Heart left ventricle (tissue), 16 donors: Measurements from ENCODE around the gene CACNG7. TPM values are rescaled to one million over a fixed set of nuclear protein-coding genes. Genes with fewer than 3 reads are reported as not detected.
A peak's percentile ranks its signal among the peaks of the same experiment; 100 is the strongest.

Experiments
- ATAC-seq, 4 donors: fragments of 200-7000 bp; cut with Tn5 transposase; one replicate each; pipeline ENCODE4 v1.9.1; 2020 to 2022; ENCODE audit warnings: moderate library complexity in 4 of 4, mild to moderate bottlenecking in 3 of 4, moderate number of reproducible peaks in 1 of 4
- DNase-seq, 5 donors: peaks; one replicate each; pipeline ENCODE4 v3.0.0-alpha.2; 2020
- H3K27ac ChIP-seq, 12 donors: fragments of 200-600 bp; sonication (generic) in 4 of 12; one replicate each; pipeline versions ENCODE4 v1.5.0 to v1.8.0; 2016 to 2022; ENCODE audit warnings: mild to moderate bottlenecking in 2 of 12
- H3K27me3 ChIP-seq, 9 donors: fragments of 200-600 bp; sonication (generic) in 2 of 9; one replicate each; pipeline versions ENCODE4 v1.5.1 to v1.8.0; 2016 to 2022; ENCODE audit warnings: mild to moderate bottlenecking in 3 of 9
- H3K36me3 ChIP-seq, 9 donors: fragments of 200-600 bp; sonication (generic) in 2 of 9; one replicate each; pipeline versions ENCODE4 v1.5.0 to v1.8.0; 2018 to 2022; ENCODE audit warnings: mild to moderate bottlenecking in 2 of 9
- H3K4me1 ChIP-seq, 12 donors: fragments of 200-600 bp; sonication (generic) in 4 of 12; one replicate each; pipeline versions ENCODE4 v1.5.0 to v1.8.0; 2016 to 2022; ENCODE audit warnings: mild to moderate bottlenecking in 3 of 12
- H3K4me3 ChIP-seq, 12 donors: fragments of 200-600 bp; sonication (generic) in 4 of 12; one replicate each; pipeline versions ENCODE4 v1.5.0 to v1.8.0; 2017 to 2022; ENCODE audit warnings: mild to moderate bottlenecking in 9 of 12, moderate library complexity in 4 of 12
- H3K9me3 ChIP-seq, 12 donors: fragments of 200-600 bp; sonication (generic) in 4 of 12; one replicate each; pipeline versions ENCODE4 v1.5.0 to v1.8.0; 2016 to 2022; ENCODE audit warnings: mild to moderate bottlenecking in 1 of 12
- POLR2A ChIP-seq, 2 donors: fragments of 450-650 bp; IDR thresholded peaks; one replicate each; pipeline ENCODE4 v1.6.1; 2017; ENCODE audit warnings: antibody characterized with exemption in 2 of 2, mild to moderate bottlenecking in 2 of 2, moderate library complexity in 2 of 2
- WGBS, 4 donors: extraction: QIAGEN DNeasy Blood & Tissue Kit in 2 of 4; methylation state at CpG; one replicate each; pipeline versions ENCODE4 v1.1.5 to v1.1.7; 2013 to 2018; 5-methylcytosine and 5-hydroxymethylcytosine counted together
- intact Hi-C, 10 donors: fragments of 100-400 bp; cut with DNase I; formaldehyde crosslinking; loops; one replicate each; pipeline versions ENCODE4 v1.11.1 to v1.14.2; 2022
- polyA plus RNA-seq, 2 donors: library from polyadenylated mRNA; stranded (reverse); fragments of 200-250 nt; gene quantifications; one replicate each; pipeline ENCODE4 v1.2.3, GENCODE V29; 2013
- total RNA-seq, 9 donors: library from RNA; depleted of rRNA in 2 of 9; stranded (reverse); fragments of >200 nt in 2 of 9; fragmentation: NEBNext Ultra II Directional in 3 of 9; extraction: Animal tissue kit (Norgen Biotek cat#: 25700) in 3 of 9; gene quantifications; one replicate each; pipeline versions ENCODE4 v1.1.0 to v1.2.4, GENCODE V29; 2016 to 2023
- TF ChIP-seq, protein P1 (sequence below), 12 donors: fragments of 200-600 bp; sonication (generic) in 4 of 12; IDR thresholded peaks; one replicate each; pipeline versions ENCODE4 v1.5.0 to v1.8.0; 2018 to 2022; ENCODE audit warnings: antibody characterized with exemption in 12 of 12, mild to moderate bottlenecking in 5 of 12
- donor health status: ischemic (EF 13 %, LVEDD 7.1; RV severe dilation, severe dysfunction).
- donor health status: healthy with polysubstance abuse.
- donor health status: DM: no; HTN: yes; CAD: no.
- donor health status: DM: no; HTN: no; CAD: no.
- donor health status: ischemic (EF 25% LVEDD 6.9; RV normal size, moderate dysfunction).
- donor health status: ischemic (EF 25% LVEDD 5.7; RV mildly dilated, moderate dysfunction).
- donor health status: healthy.
- donor health status: DM: yes; HTN: yes; CAD: no.
- donor health status: ischemic (EF 35%, LVEDD 5.7; RV mildly dilated, moderate dysfunction).
- donor health status: nonischemic (EF 11% LVEDD 7.7; RV severe dilation, severe dysfunction).
- donor health status: DM: yes; HTN: yes; CAD: no.
- donor health status: PGD.
- donor health status: ischemic (EF 29% LVEDD 5.4; RV normal size, mild dysfunction).
- donor health status: nonischemic (EF 23%, LVEDD 6.1; RV moderate dilation, normal function).

The CACNG7 gene
- total and polyA plus RNA-seq, 11 donors, result not detected

GRCh38 chr19:53980539-53981375 is 71.7 kb downstream of the CACNG7 start:
- WGBS, 4 donors, result 23 to 36% (median 25%) methylated on average over 20 of the region's 20 CpGs
- Histone ChIP-seq H3K4me1 (peaks cover 0 to 37% (median 14%) of the 10 kb centered on the region in 12 donors), H3K36me3 (no peaks in the 10 kb centered on the region), H3K4me3 (peak overlapping the region in 9 of 12 donors; percentile 22 to 51 (median 40)), H3K9me3 (no peaks in the 10 kb centered on the region), H3K27me3 (peaks cover 25 to 83% (median 55%) of the 10 kb centered on the region in 9 donors), H3K27ac (peak overlapping the region in 5 of 12 donors; percentile 9 to 56 (median 48))
- TF ChIP-seq POLR2A (IDR thresholded peaks at IDR 0.05), result no peak
- TF ChIP-seq, protein P1, sequence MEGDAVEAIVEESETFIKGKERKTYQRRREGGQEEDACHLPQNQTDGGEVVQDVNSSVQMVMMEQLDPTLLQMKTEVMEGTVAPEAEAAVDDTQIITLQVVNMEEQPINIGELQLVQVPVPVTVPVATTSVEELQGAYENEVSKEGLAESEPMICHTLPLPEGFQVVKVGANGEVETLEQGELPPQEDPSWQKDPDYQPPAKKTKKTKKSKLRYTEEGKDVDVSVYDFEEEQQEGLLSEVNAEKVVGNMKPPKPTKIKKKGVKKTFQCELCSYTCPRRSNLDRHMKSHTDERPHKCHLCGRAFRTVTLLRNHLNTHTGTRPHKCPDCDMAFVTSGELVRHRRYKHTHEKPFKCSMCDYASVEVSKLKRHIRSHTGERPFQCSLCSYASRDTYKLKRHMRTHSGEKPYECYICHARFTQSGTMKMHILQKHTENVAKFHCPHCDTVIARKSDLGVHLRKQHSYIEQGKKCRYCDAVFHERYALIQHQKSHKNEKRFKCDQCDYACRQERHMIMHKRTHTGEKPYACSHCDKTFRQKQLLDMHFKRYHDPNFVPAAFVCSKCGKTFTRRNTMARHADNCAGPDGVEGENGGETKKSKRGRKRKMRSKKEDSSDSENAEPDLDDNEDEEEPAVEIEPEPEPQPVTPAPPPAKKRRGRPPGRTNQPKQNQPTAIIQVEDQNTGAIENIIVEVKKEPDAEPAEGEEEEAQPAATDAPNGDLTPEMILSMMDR (IDR thresholded peaks at IDR 0.05), result no peak
- DNase-seq (no peak), ATAC-seq (peak in 1 of 4 donors; percentile 6)
- intact Hi-C loops, result no loop called here

DNA sequence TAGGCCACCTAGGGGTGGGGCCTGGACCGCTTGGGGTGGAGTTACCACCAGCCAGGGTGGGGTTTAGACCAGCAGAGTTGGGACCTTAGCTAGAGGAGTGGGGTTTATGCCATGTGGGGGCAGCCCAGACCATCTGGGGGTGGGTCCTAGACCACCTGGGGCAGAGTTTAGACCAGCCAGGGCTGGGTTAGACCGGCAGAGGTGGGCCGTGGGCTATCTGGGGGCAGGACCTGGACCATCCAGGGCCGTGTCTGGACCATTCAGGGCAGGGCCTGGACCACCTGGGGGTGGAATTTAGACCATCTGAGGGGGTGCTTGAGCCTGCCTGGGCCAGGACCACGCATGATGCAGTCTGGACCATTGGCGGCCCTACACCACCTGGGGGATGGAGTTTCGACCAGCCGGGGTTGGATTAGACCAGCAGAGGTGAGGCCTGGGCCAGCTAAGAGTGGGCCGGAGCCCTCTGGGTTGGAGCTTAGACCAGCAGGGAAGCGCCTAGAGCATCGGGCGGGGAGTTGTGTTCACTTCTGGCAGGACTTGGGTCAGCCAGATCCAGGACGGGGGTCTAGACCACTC is 72.4 kb downstream of the CACNG7 start:
- no peaks in the 10 kb centered on the region for H3K9me3 ChIP-seq
- no peaks in the 10 kb centered on the region for H3K36me3 ChIP-seq
- WGBS, 4 donors, result 70 to 88% (median 77%) methylated on average over 6 to 13 of the region's 13 CpGs
- peaks cover 25 to 76% (median 55%) of the 10 kb centered on the region in 9 donors for H3K27me3 ChIP-seq
- no peak for TF ChIP-seq POLR2A (IDR thresholded peaks at IDR 0.05)
- TF ChIP-seq, protein P1 (IDR thresholded peaks at IDR 0.05), result no peak
- ATAC-seq (no peak), DNase-seq (no peak)
- intact Hi-C loops, result no loop called here
- H3K4me3 ChIP-seq, result peak overlapping the region in 3 of 12 donors; percentile 41 to 49 (median 46)
- H3K27ac ChIP-seq, result peak overlapping the region in 3 of 12 donors; percentile 33 to 57 (median 56)
- H3K4me1 ChIP-seq, result peaks cover 0 to 37% (median 14%) of the 10 kb centered on the region in 12 donors

DNA sequence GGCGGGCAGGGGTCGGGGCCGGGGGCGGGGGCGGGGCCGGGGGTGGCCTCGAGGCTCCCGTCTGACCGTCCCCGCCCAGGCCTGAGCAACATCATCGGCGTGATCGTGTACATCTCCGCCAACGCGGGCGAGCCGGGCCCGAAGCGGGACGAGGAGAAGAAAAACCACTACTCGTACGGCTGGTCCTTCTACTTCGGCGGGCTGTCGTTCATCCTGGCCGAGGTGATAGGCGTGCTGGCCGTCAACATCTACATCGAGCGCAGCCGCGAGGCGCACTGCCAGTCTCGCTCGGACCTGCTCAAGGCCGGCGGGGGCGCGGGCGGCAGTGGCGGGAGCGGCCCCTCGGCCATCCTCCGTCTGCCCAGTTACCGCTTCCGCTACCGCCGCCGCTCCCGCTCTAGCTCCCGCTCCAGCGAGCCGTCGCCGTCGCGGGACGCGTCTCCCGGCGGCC is 72.9 kb downstream of the CACNG7 start:
- DNase-seq (no peak), ATAC-seq (no peak)
- TF ChIP-seq, protein P1 (IDR thresholded peaks at IDR 0.05), result no peak
- no peak for TF ChIP-seq POLR2A (IDR thresholded peaks at IDR 0.05)
- Histone ChIP-seq H3K27ac (peak overlapping the region in 7 of 12 donors; percentile 33 to 62 (median 56)), H3K27me3 (peaks cover 25 to 70% (median 54%) of the 10 kb centered on the region in 9 donors), H3K4me3 (peak overlapping the region in 11 of 12 donors; percentile 16 to 49 (median 41)), H3K9me3 (no peaks in the 10 kb centered on the region), H3K4me1 (peaks cover 0 to 37% (median 14%) of the 10 kb centered on the region in 12 donors), H3K36me3 (no peaks in the 10 kb centered on the region)
- intact Hi-C loops, result no loop called here
- WGBS, 4 donors, result 0 to 5% (median 3%) methylated on average over 3 to 62 of the region's 62 CpGs

DNA sequence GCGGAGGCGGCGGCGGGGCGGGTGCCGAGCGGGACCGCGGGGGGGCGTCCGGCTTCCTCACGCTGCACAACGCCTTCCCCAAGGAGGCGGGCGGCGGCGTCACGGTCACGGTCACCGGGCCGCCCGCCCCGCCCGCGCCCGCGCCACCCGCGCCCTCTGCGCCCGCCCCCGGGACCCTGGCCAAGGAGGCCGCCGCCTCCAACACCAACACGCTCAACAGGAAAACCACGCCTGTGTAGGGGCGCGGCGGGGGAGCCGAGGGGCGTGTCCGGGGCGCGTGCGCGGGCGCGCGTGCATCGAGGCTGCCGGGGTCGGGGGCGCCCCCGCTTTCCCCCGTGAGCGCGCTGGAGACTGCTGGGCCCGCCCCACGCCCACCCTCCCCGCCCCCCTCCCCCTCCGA is 73.5 kb downstream of the CACNG7 start:
- DNase-seq (peak; percentile 52 to 79 (median 62)), ATAC-seq (peak in 3 of 4 donors; percentile 37 to 58 (median 47))
- H3K9me3 ChIP-seq, result no peaks in the 10 kb centered on the region
- intact Hi-C loops, result no loop called here
- TF ChIP-seq POLR2A (IDR thresholded peaks at IDR 0.05), result no peak
- TF ChIP-seq, protein P1 (IDR thresholded peaks at IDR 0.05), result no peak
- 1% methylated on average over 60 to 61 of the region's 61 CpGs; no CpG with 5 or more reads in 2 of the 4 donors for WGBS, 4 donors
- peak overlapping the region in 6 of 12 donors; percentile 17 to 38 (median 34) for H3K4me3 ChIP-seq
- H3K27ac ChIP-seq, result no peak overlapping the region
- H3K27me3 ChIP-seq, result peaks cover 25 to 64% (median 49%) of the 10 kb centered on the region in 9 donors
- no peaks in the 10 kb centered on the region for H3K36me3 ChIP-seq
- H3K4me1 ChIP-seq, result peaks cover 0 to 36% (median 13%) of the 10 kb centered on the region in 12 donors
